ENCODE measurements around the gene KCNQ1.

GRCh38 chr11:2588809-2589537, 144.2 kb downstream of the KCNQ1 start:
- TF ChIP-seq ARNTL (CRISPR knock-in tag; IDR thresholded peaks at IDR 0.05; ENCODE audit: borderline replicate concordance, low read depth) (no peak), BACH2 (CRISPR knock-in tag; IDR thresholded peaks at IDR 0.05; ENCODE audit: borderline replicate concordance) (no peak), ZC3H10 (CRISPR knock-in tag; IDR thresholded peaks at IDR 0.05) (no peak), PPARA (CRISPR knock-in tag; IDR thresholded peaks at IDR 0.05; ENCODE audit: borderline replicate concordance) (no peak), CREB5 (CRISPR knock-in tag; IDR thresholded peaks at IDR 0.05; ENCODE audit: low read depth) (no peak)

Measured in SK-N-SH treated with all-trans-retinoic acid at 6 μM for 48 hours (cell line).